HepG2 (cell line): Measurements from ENCODE around the gene DMKN. TPM values are rescaled to one million over a fixed set of nuclear protein-coding genes. Genes with fewer than 3 reads are reported as not detected.

Source experiments
- ATAC-seq: fragments of 200-7000 bp; cut with Tn5 transposase; 3 replicates; pipeline ENCODE4 v1.9.1; 2020; ENCODE audit warnings: mild to moderate bottlenecking, moderate library complexity
- BruUV-seq: library from RNA; stranded (reverse); fragments of 400-500 nt; replicated peaks from 2 replicates; lab custom pipeline; 2021; lab: Mats Ljungman, UMichigan
- CTCF ChIA-PET: fragments of 300-600 bp; formaldehyde crosslinking; extraction: SDS; loops from one replicate; lab custom pipeline; 2021; ENCODE audit warnings: low total read pairs, inconsistent platforms, low intra/inter-chr PET ratio; lab: Yijun Ruan, JAX
- POLR2A ChIA-PET: fragments of 350-600 bp; sonication (Branson Sonifier 250); formaldehyde crosslinking; loops from one replicate; lab custom pipeline; 2020; ENCODE audit warnings: antibody characterized with exemption, inconsistent platforms; lab: Yijun Ruan, JAX
- DNase-seq: peaks from one replicate; pipeline ENCODE4 v3.0.0-alpha.2; 2015; ENCODE audit warnings: low spot score
- FAIRE-seq: peaks from 3 replicates; lab custom pipeline; 2011; peaks lifted over from hg19 to GRCh38; lab: Jason Lieb, UNC
- H2AFZ ChIP-seq: one replicate; pipeline ENCODE4 v1.6.1; 2011; ENCODE audit warnings: low read length, inconsistent platforms
- H3K27ac ChIP-seq: fragments of 300-600 bp; 3 replicates; pipeline ENCODE4 v1.8.0; 2011; ENCODE audit warnings: mixed run types, mild to moderate bottlenecking, mixed read lengths, low read length, inconsistent platforms; ENCODE audit not compliant: insufficient read depth; ENCODE audit errors: extremely low read length
- H3K27me3 ChIP-seq, 2 experiments: fragments of 200-600 bp in 1 of 2; 2 replicates in 1 of 2; 3 replicates in 1 of 2; pipeline versions ENCODE4 v1.6.0 to v1.8.0; 2011; ENCODE audit warnings: low read length in 2 of 2, mild to moderate bottlenecking in 2 of 2, moderate library complexity in 2 of 2, inconsistent platforms in 1 of 2; ENCODE audit not compliant: insufficient read depth in 2 of 2, control insufficient read depth in 1 of 2
- H3K36me3 ChIP-seq, 2 experiments: fragments of 200-600 bp in 1 of 2; replicated peaks in 1 of 2; 2 replicates in 1 of 2; 3 replicates in 1 of 2; pipeline versions ENCODE4 v1.5.1 to v1.8.0; 2011; ENCODE audit warnings: low read length in 2 of 2, inconsistent platforms in 1 of 2; ENCODE audit not compliant: insufficient read depth in 2 of 2, control insufficient read depth in 1 of 2
- H3K4me1 ChIP-seq: 2 replicates; pipeline ENCODE4 v1.5.1; 2012; ENCODE audit warnings: low read length, inconsistent platforms; ENCODE audit not compliant: insufficient read depth
- H3K4me2 ChIP-seq: 2 replicates; pipeline ENCODE4 v1.6.0; 2011; ENCODE audit warnings: low read depth, low read length, inconsistent platforms
- H3K4me3 ChIP-seq, 3 experiments: fragments of 200-600 bp in 1 of 3; sonication (generic), shearing (Covaris generic) in 1 of 3; replicated peaks in 1 of 3; 2 replicates each; pipeline ENCODE4 v1.5.1; 2011 to 2016; ENCODE audit warnings: low read length in 3 of 3, inconsistent platforms in 2 of 3, low read depth in 2 of 3, mild to moderate bottlenecking in 2 of 3, control low read depth in 1 of 3, mixed read lengths in 1 of 3; ENCODE audit not compliant: insufficient read depth in 1 of 3
- H3K79me2 ChIP-seq: one replicate; pipeline ENCODE4 v1.6.1; 2011; ENCODE audit warnings: low read length, inconsistent platforms; ENCODE audit not compliant: insufficient read depth
- H3K9ac ChIP-seq: 2 replicates; pipeline ENCODE4 v1.6.0; 2011; ENCODE audit warnings: mild to moderate bottlenecking, low read depth, low read length, inconsistent platforms; ENCODE audit not compliant: insufficient read depth
- H3K9me3 ChIP-seq: 2 replicates; pipeline ENCODE4 v1.5.1; 2012; ENCODE audit warnings: mild to moderate bottlenecking, low read length
- H4K20me1 ChIP-seq: 2 replicates; pipeline ENCODE4 v1.6.0; 2011; ENCODE audit warnings: inconsistent platforms, mild to moderate bottlenecking, low read length, moderate library complexity; ENCODE audit not compliant: insufficient read depth
- HCFC1 ChIP-seq: fragments of 150-350 bp; IDR thresholded peaks from 2 replicates; pipeline ENCODE4 v1.6.1; 2014; ENCODE audit warnings: low read depth, low read length
- HIVEP1 ChIP-seq: sonication (generic); formaldehyde crosslinking; IDR thresholded peaks from 2 replicates; pipeline ENCODE4 v1.4.0; 2020; ENCODE audit warnings: mild to moderate bottlenecking, missing genetic modification reagents
- HMG20A ChIP-seq: IDR thresholded peaks from 2 replicates; pipeline ENCODE4 v1.6.1; 2016; ENCODE audit warnings: borderline replicate concordance
- MBNL3 ChIP-seq: fragments of 250-450 bp; sonication (Bioruptor Pico); conservative IDR thresholded peaks from 2 replicates; pipeline ENCODE4 v1.8.0; 2022; ENCODE audit warnings: mild to moderate bottlenecking, inconsistent platforms
- MEIS2 ChIP-seq: sonication (generic); formaldehyde crosslinking; IDR thresholded peaks from 2 replicates; pipeline ENCODE4 v1.9.0; 2021; ENCODE audit warnings: mild to moderate bottlenecking, missing genetic modification reagents
- RFX1 ChIP-seq: fragments of 450-650 bp; IDR thresholded peaks from 2 replicates; pipeline ENCODE4 v1.6.1; 2017
- ZNF589 ChIP-seq: sonication (generic); formaldehyde crosslinking; conservative IDR thresholded peaks from 2 replicates; pipeline ENCODE4 v1.8.0; 2022; ENCODE audit warnings: mild to moderate bottlenecking, moderate library complexity, missing genetic modification reagents
- ZNF616 ChIP-seq: sonication (generic); formaldehyde crosslinking; IDR thresholded peaks from 2 replicates; pipeline ENCODE4 v1.5.0; 2020; ENCODE audit warnings: low read depth, mild to moderate bottlenecking, missing genetic modification reagents
- ZNF720 ChIP-seq: sonication (generic); formaldehyde crosslinking; IDR thresholded peaks from 2 replicates; pipeline ENCODE4 v1.4.0; 2020; ENCODE audit warnings: missing genetic modification reagents
- WGBS: methylation state at CpG from one replicate; pipeline ENCODE4 v1.1.6; 2017; ENCODE audit warnings: low lambda C conversion rate; 5-methylcytosine and 5-hydroxymethylcytosine counted together
- in situ Hi-C: cut with HindIII; loops from 2 replicates; pipeline ENCODE4 v1.10.0; 2017; ENCODE audit warnings: low pct_unique_long_range_greater_than_20kb; ENCODE audit not compliant: extremely low pct_ligation_motif_present
- intact Hi-C: fragments of 100-400 bp; cut with micrococcal nuclease; formaldehyde crosslinking; loops from one replicate; pipeline ENCODE4 v1.10.0; 2022; ENCODE audit not compliant: unreplicated experiment
- polyA plus RNA-seq, 8 experiments: library from polyadenylated mRNA; depleted of rRNA in 3 of 8; stranded (reverse) in 7 of 8; unstranded in 1 of 8; fragments of >200 nt; fragmentation: Illumina TruSeq in 4 of 8; extraction: Trizol in 4 of 8; gene quantifications; 2 replicates each; pipeline versions ENCODE4 v1.2.1 to v1.2.3, GENCODE V29; 2011 to 2016; ENCODE audit warnings: low read depth in 4 of 8, missing spikeins in 1 of 8, mixed read lengths in 1 of 8; ENCODE audit not compliant: insufficient read depth in 1 of 8
- total RNA-seq, 5 experiments: library from RNA; depleted of rRNA; stranded (reverse); fragments of >200 nt; fragmentation: Illumina TruSeq; extraction: Trizol; gene quantifications; 2 replicates each; pipeline ENCODE4 v1.2.3, GENCODE V29; 2016; ENCODE audit warnings: low read depth in 1 of 5

DMKN gene
- total and polyA plus RNA-seq, 2 of the 13 experiments (the other 11 are each of a cell fraction or from before 2014, with no cell fraction given) = 50.8 to 57.1 TPM

GRCh38 chr19:35484252-35485036 lies 29.0 kb downstream of the DMKN start:
- WGBS = 80% methylated on average over 7 of the region's 7 CpGs

GRCh38 chr19:35483089-35483488 lies 30.4 kb downstream of the DMKN start:
- 35% methylated on average over 5 of the region's 5 CpGs for WGBS
- ChIA-PET CTCF (no interaction called here), POLR2A (no interaction called here)
- ATAC-seq = no peak
- Histone ChIP-seq H3K9me3 (no peaks in the 10 kb centered on the region), H3K27ac (no peak overlapping the region), H3K9ac (no peak overlapping the region), H3K4me2 (no peak overlapping the region), H3K4me3 (no peak overlapping the region), H2AFZ (no peak overlapping the region), H3K4me1 (peaks cover 50% of the 10 kb centered on the region), H3K27me3 (no peaks in the 10 kb centered on the region), H3K36me3 (no peaks in the 10 kb centered on the region), H4K20me1 (no peaks in the 10 kb centered on the region), H3K79me2 (no peaks in the 10 kb centered on the region)
- intact Hi-C loops = no loop called here
- in situ Hi-C loops = no loop called here
- BruUV-seq = no TSS peak
- TF ChIP-seq RFX1 = no peak
- FAIRE-seq = no peak
- DNase-seq = no peak

More at GRCh38 chr19:35484252-35485036, 29.0 kb downstream of the DMKN start:
- H3K4me1 ChIP-seq = peaks cover 40% of the 10 kb centered on the region
- no peaks in the 10 kb centered on the region for H3K27me3 ChIP-seq
- H3K36me3 ChIP-seq = no peaks in the 10 kb centered on the region
- H3K4me2 ChIP-seq = no peak overlapping the region
- no peak for TF ChIP-seq MBNL3 (CRISPR knock-in tag)
- no peak for TF ChIP-seq HIVEP1
- TF ChIP-seq ZNF589 (CRISPR knock-in tag) = no peak
- TF ChIP-seq MEIS2 (CRISPR knock-in tag) = no peak
- no peak for TF ChIP-seq HMG20A (CRISPR knock-in tag)
- TF ChIP-seq HCFC1 = no peak
- no peak for TF ChIP-seq ZNF616 (CRISPR knock-in tag)
- no peak for TF ChIP-seq ZNF720
- H4K20me1 ChIP-seq = no peaks in the 10 kb centered on the region
- H3K9ac ChIP-seq = no peak overlapping the region
- H3K27ac ChIP-seq = no peak overlapping the region
- in situ Hi-C loops (no loop called here), intact Hi-C loops (no loop called here)
- FAIRE-seq = no peak
- H2AFZ ChIP-seq = no peak overlapping the region
- POLR2A ChIA-PET = no interaction called here
- CTCF ChIA-PET = no interaction called here
- no peak for ATAC-seq
- H3K4me3 ChIP-seq = no peak overlapping the region
- no peaks in the 10 kb centered on the region for H3K79me2 ChIP-seq
- DNase-seq = no peak
- no peaks in the 10 kb centered on the region for H3K9me3 ChIP-seq
- no TSS peak for BruUV-seq
